IPS-18c (cell line): ENCODE data around the gene VAC14.

Source experiments
- H3K4me3 ChIP-seq: 2 replicates; pipeline ENCODE4 v1.7.0; 2013; ENCODE audit warnings: low read depth, mild to moderate bottlenecking, low read length, moderate library complexity; ENCODE audit not compliant: insufficient read depth
- H3K9me3 ChIP-seq: one replicate; pipeline ENCODE4 v1.6.1; 2013; ENCODE audit warnings: mild to moderate bottlenecking, low read length, moderate library complexity; ENCODE audit not compliant: control insufficient read depth, insufficient read depth

Gene VAC14

GRCh38 chr16:70695331-70696070, 105.5 kb downstream of the VAC14 start:
- H3K9me3 ChIP-seq = no peaks in the 10 kb centered on the region
- no peak overlapping the region for H3K4me3 ChIP-seq

GRCh38 chr16:70694868-70695218, 106.1 kb downstream of the VAC14 start:
- H3K4me3 ChIP-seq = no peak overlapping the region
- H3K9me3 ChIP-seq = no peaks in the 10 kb centered on the region

DNA sequence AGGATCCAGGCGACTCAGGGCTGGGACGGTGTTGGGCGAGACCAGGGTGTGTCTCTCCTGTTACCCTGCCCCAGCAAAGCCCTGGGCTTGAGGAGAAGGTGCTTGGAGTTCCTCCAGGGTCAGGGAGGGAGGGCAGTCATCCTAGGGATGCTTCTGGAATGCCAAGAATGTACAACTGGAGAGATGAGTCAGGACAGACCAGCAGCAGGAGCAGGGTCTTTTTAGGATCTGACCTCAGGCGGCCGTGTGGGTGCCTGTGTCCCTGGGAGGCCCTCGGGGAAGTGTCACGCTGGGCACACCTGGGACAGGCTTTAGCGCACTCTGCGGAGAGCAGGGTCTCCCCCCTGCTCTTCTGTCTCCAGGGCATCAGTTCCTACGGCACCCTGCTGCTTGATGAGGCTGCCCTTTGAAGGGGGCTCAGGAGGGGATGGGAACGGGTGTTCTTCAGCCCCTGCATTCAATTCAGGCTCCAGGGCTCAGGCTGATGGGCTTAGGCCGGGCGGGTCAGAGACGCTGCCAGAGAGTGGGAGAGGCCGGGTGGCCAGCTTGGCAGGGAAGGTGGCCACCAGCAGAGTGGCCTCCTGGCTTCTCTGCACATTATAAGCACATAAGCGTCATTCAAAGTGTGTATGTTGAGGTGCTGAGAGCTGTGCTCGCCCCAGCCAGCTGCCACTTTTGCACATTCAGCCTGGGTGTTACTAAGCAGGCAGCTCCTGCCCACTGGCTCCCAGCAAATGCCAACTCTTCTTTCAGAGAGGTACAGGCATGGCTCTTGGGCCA, 106.7 kb downstream of the VAC14 start:
- Histone ChIP-seq H3K4me3 (no peak overlapping the region; the same call in 1 of the 2 replicates), H3K9me3 (no peaks in the 10 kb centered on the region)

DNA sequence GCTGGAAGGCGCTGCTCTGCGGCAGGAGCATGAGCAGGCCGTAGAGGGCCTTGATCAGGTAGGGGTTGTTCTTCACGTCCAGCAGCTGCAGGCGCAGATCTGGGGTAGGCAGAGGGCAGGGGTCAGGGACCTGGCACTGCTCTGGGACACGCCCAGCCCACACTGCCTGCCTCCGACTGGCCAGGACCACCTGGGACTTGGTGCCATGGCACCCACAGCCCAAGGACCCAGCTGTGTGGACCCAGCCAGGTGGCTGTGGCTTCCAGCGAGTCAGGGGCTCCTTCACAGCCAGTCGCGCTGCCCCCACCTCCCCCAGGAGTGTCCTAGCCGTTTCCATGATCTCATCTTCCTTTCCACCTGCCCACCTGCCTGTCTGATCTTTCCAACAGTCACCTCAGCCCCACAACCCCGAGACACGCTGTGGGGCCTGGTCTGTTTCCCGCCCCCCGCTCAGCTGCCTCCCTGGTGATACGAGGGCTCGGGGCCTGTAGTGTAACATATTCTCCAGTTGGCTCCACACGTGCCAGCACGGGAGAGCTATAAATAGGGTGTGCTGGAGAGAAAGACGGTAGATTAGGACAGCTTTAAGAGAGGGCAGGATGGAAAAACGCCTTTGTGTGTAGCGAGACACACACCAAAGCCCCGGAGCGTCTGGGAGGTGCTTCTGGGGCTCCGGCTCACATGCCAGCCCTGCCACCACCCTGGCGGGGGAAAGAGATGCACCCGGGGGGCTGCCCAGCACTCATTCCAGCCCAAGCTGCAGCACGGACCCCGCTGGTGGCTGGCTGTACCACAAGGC, 107.9 kb downstream of the VAC14 start:
- Histone ChIP-seq H3K4me3 (no peak overlapping the region), H3K9me3 (no peaks in the 10 kb centered on the region)

DNA sequence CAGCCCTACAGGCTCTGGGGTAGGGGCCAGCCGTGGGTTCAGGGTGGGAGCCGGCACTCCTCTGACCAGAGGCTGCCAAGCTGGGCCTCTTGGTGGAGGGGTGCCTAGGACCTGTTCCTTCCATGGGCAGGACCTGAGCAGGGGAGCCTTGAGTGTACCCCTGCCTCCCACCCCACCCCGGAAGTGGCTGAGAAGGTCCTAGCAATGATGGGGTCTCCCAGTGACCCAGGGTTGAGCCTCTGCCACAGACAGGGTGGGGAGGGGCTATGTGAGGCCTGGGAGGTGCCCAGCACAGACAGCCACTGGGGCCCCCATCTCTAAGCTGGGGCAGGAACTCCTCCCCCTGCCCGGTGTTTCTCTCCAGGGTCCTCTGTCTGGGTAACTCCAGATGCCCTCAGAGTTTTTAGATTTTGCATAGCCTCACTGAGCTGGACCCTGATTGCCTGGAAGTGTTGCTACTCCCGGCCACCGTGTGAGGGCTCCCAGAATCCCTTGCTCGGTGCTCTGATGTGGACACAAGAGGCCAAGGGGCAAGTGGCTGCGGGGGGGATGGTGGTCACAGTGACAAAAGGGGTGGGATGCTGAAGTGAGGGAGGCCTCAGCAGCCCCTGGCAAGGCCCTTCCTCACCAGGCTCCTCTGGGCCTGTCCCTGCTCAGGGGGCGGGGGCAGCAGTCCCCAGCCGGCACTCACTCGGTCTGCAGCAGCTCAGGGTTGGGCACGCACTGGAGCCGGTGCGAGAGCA, 108.7 kb downstream of the VAC14 start:
- no peaks in the 10 kb centered on the region for H3K9me3 ChIP-seq
- H3K4me3 ChIP-seq = no peak overlapping the region

GRCh38 chr16:70691223-70692129, 109.5 kb downstream of the VAC14 start:
- H3K4me3 ChIP-seq = no peak overlapping the region
- H3K9me3 ChIP-seq = no peaks in the 10 kb centered on the region

GRCh38 chr16:70689970-70690891, 110.7 kb downstream of the VAC14 start:
- Histone ChIP-seq H3K9me3 (no peaks in the 10 kb centered on the region), H3K4me3 (no peak overlapping the region)

DNA sequence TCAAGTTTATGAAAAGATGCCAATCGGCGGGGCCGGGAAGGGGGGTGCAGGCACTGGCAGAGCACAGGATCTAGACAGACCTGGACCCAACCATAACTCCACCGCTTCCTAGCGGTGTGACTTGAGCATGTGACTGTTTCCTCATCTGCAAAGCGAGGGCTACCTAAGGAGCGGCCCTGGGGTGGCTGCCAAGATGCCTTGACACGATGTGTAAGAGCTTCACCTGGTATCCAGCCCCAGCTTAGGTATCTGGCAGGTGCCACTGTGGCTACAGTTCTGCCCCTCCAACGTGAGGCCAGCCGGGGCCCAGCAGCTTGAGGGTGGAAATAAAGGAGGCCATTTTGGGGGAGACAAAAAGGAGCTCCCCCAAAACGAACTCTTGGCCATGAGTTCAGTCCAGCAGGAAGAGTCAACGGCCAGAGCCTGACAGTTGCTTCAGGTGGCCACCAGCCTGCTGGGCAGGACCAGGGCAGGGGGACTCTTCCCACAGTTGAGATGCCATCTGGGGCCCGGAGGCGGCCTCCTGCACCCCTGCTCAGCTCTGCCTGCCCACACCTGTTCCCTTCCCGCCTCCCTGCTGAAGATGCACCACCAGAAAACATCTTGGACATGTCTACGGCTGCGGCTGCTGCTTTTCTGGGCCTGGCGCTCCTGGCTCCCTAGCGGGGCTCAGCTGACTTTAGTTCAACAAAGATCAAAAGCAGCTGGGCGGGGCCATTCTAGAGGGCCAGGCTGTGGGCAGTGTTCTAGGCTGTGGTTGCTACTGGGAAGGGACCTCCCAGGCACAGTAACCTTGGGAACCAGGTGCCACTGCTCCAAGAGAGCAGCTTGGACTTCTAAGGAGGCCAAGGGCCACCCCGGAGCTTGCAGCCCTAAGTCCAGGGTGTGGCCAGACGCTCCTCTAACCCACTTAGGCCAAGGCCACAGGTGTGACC, 111.7 kb downstream of the VAC14 start:
- Histone ChIP-seq H3K9me3 (no peaks in the 10 kb centered on the region), H3K4me3 (no peak overlapping the region)

DNA sequence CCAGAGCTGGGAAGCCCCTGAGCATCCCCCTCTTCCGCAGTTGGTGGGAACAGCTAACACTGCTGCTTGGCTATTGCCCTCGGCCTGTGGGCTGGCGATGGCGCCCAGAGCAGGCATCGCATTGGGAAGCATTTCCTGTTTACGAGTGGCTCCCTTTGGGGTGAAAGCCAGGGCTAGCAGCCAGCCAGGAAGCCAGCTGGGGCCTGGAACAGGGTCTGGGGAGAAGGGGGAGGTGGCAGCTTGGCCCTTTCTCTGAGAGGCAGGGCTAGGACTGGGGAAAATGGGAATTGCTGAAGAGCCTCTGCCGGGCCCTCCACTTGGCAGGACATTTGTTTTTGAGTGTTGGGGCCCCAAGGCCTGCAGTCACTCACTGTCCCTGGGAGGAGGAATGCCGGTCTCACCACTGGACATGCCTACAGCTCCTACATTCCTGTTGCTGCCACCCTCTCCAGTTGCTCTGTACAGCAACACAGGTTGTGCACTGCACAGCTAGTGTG, 112.7 kb downstream of the VAC14 start:
- no peaks in the 10 kb centered on the region for H3K9me3 ChIP-seq
- H3K4me3 ChIP-seq = no peak overlapping the region

DNA sequence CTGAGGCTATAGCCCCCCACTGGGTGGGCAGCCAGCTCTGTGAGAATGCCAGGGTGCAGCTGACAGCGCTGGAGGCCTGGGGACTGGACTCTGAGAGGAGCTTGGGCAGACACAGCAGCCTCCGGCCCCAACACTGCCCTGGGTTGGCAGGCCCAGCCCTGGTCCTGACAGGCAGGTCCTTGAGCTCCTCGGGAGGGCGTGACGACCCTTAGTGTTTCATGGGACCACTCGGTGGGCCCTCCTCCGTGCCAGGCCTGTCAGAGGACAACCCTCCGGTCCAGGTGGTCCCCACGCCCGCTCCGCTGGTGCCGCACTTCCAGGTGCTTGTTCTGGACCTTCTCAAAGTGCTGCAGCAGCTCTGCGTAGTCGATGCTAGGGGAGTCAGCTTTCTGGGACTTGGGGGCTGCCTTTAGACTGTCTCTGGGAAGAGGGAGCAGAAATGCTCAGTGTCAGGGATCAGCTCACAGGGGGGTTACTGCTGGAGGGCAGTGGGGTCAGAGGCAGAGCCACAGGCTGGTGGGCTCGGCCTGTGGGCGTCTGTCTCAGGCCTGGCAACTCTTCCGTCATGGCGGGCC, 113.2 kb downstream of the VAC14 start:
- H3K9me3 ChIP-seq = no peaks in the 10 kb centered on the region
- no peak overlapping the region for H3K4me3 ChIP-seq

- H3K4me3 ChIP-seq = no peak overlapping the region
- no peaks in the 10 kb centered on the region for H3K9me3 ChIP-seq
Measured at GRCh38 chr16:70687102-70687511, 113.9 kb downstream of the VAC14 start.

DNA sequence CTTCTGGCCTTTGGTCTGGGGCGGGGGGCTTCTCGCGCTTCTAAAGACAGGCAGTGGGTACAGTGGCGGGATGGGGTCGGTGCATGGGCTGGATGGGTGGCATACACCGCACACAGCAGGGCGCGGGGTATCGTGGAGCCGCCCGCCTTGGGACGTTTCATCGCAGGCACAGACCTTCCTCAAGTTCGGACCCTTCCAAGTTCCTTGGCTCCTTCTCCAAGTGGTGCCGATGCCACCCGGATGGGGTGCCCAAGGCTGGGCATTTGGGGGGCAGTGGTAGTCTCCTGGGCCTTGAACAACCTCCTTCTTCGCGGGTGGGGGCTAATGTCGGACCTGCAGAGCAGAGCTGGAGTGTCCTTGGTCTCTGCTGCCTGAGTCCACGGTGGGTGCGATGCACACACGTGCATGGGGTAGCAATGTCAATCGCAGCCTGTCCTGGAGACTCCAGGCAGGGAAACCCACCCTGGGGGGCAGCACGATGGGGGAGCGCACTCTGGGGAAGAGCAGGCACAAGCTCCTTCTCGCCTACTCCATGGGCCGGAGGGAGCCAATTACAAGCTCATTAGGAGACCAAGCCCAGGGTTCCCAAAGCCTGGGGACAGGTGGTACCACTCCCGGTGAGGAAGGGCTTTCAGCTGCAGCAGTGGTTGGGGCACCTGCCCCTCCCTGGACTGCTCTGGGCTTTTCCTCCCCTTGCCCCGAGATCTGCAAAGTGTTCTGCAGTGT, 114.4 kb downstream of the VAC14 start:
- Histone ChIP-seq H3K9me3 (no peaks in the 10 kb centered on the region), H3K4me3 (peak overlapping the region; percentile 38; the same call in 1 of the 2 replicates)

- H3K4me3 ChIP-seq = peak within 1 kb of the TSS; percentile 51
- no peaks in the 10 kb centered on the region for H3K9me3 ChIP-seq
Measured at GRCh38 chr16:70685938-70686375, 115.0 kb downstream of the VAC14 start, which contains the start of gene MTSS2. TSS of gene MTSS2 (minus strand) at chr16:70686053. CDS start at chr16:70685791, 262 bp downstream.
